Suppressor macrophage (primary cell): Measurements from ENCODE around the gene CACNA1H.
A peak's percentile ranks its signal among the peaks of the same experiment; 100 is the strongest.
"Not testable (repeated sequence)": the region's sequence is repeated elsewhere in the genome, so short reads cannot be mapped to it uniquely, and the experiment has no call there.

Experiments used
- DNase-seq, 4 experiments: peaks; one replicate each; pipeline ENCODE4 v3.0.0-alpha.2; 2020 to 2022

The CACNA1H gene

DNA sequence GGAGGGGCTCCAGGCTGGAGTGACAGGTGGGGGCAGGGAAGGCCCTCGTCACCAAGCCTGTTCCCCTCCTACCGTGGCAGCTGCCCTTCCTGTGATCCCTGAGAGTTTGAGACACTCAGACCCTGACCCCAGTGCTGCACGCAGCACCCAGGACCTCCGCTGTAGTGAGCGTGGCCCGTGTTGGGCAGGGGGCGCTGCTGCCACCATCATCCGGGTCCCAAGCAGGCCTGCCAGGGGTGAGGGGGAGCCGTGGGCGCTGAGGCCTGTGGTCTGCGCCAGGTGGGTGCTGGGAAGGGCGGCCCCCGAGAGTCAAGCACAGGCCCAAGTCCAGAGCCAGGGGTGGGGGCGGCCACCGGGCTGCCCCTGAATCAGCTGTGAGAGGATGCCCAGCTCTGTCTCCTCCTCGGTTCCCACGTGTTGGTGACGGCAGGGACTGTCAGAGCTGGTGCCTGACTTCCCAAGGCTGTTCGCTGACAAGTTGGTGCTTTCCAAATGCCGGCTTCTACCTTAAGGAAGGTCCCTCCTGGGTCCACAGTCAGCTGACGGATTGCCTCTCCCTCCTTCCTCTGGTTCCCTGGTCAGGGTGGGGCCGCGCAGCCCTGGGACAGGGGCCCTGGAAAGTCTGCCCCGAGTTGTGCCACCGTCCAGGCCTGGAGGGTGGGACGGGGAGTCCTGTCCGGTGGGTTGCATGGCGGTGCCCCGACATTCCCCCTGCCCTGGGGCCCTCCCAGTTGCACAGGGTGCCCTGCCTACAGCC, 41.1 kb downstream of the CACNA1H start:
- no peak for DNase-seq

DNA sequence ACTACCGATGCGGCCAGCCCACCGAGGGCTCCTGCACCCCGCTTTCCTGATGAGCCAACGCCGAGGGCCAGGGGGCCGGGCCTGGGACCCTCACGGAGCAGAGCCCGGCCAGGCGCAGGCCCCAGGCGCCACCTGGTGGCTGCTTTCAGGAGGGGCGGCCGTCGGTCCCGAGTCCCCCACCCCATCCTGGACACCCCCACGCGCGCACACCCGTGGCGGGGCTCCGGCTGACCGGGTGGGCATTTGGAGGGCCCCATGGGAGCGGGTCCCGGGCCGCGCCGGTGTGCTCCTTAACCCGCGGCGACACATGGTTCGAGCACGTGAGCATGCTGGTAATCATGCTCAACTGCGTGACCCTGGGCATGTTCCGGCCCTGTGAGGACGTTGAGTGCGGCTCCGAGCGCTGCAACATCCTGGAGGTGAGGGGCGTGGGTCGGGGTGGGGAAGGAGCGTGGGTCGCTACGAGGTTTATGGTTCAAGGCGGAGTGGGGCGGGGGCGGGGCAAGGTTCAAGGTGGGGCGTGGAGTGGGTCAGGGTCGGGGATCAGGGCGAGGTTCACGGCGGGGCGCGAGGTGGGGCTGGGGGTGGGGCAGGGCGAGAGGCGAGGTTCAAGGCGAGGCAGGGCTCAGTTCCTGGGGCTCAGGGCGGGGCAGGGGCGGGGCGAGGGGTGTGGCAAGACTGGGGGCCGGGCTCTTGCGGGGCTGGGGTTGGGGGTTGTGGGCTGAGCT, 41.9 kb downstream of the CACNA1H start:
- peak in 2 of 4 experiments; percentile 7 to 33 for DNase-seq

DNA sequence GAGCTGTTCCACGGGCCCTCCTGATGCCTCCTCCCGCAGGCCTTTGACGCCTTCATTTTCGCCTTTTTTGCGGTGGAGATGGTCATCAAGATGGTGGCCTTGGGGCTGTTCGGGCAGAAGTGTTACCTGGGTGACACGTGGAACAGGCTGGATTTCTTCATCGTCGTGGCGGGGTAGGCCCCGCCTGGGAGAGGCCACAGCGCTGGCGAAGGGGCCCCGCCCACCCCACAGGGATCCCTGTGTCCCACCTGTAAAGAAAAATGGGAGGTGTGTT, 42.4 kb downstream of the CACNA1H start:
- DNase-seq, result no peak

GRCh38 chr16:1196494-1196893, 43.6 kb downstream of the CACNA1H start:
- no peak for DNase-seq

DNA sequence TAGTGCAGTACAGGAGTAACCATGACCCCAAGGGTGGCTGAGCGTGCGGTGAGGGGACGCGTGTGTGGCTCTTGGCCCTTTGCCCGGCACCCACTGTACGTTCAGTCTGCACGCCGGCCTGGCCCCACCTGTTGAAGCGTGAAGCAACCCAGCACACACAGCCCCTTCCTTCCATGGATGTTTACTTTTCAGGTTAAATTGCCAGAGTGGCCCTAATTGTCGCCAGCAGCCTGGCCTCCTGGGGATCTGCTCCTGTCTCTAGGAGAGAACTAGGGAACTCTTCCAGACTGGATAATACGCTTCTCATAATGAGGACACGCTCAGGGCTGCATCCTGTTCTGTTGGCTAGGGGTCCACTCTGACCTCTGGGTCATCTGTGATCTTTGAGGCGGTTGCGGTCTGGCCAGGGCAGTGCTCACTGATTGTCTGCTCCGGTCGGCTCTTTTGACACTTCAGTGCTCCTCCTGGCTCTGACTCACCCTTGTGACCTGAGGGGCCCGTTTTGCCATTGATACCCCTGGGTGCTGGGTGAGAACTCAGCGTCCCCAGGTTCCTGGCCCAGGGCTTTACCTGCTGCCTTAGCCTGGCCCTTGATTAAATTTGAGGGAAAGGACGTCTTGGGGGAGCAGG, 44.4 kb downstream of the CACNA1H start:
- no peak for DNase-seq

- DNase-seq, result no peak
These were observed 45.3 kb downstream of the CACNA1H start for GRCh38 chr16:1198194-1198593.

DNA sequence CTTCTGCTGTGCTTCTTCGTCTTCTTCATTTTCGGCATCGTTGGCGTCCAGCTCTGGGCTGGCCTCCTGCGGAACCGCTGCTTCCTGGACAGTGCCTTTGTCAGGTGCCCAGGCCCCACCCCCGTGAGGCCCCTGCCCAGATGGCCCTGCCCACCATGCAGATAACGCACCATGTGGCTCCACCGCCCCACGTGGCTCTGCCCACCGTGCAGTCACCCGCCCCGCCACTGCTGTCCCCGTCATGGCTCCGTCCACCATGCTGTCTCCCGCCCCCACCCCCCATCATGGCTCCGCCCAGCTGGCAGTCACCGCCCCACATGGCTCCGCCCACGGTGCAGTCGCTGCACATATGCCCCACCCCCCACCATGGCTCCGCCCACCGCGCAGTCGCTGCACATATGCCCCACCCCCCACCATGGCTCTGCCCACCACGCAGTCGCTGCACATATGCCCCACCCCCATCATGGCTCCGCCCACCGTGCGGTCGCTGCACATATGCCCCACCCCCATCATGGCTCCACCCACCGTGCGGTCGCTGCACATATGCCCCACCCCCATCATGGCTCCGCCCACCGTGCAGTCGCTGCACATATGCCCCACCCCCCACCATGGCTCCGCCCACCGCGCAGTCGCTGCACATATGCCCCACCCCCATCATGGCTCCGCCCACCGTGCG, 45.9 kb downstream of the CACNA1H start:
- not testable (repeated sequence) for DNase-seq

GRCh38 chr16:1199347-1200013, 46.6 kb downstream of the CACNA1H start:
- no peak for DNase-seq

GRCh38 chr16:1200014-1200627, 47.2 kb downstream of the CACNA1H start:
- no peak for DNase-seq

DNA sequence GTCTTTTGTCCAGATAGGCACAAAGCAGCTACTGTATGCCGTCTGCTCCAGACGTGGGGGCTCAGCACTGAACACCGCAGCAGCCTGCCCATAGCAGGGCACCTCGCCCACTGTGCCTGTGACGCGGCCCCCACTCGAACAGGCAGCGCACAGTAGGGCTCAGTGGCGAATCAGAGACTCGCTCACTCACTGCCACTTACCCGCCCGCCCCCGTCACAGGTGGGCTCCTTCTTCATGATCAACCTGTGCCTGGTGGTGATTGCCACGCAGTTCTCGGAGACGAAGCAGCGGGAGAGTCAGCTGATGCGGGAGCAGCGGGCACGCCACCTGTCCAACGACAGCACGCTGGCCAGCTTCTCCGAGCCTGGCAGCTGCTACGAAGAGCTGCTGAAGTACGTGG, 48.5 kb downstream of the CACNA1H start:
- DNase-seq, result no peak

GRCh38 chr16:1202274-1202673, 49.4 kb downstream of the CACNA1H start:
- no peak for DNase-seq

- DNase-seq, result no peak
These were observed 52.0 kb downstream of the CACNA1H start for GRCh38 chr16:1204933-1205332.

- DNase-seq, result no peak
These were observed 53.4 kb downstream of the CACNA1H start for GRCh38 chr16:1206326-1206725.

DNA sequence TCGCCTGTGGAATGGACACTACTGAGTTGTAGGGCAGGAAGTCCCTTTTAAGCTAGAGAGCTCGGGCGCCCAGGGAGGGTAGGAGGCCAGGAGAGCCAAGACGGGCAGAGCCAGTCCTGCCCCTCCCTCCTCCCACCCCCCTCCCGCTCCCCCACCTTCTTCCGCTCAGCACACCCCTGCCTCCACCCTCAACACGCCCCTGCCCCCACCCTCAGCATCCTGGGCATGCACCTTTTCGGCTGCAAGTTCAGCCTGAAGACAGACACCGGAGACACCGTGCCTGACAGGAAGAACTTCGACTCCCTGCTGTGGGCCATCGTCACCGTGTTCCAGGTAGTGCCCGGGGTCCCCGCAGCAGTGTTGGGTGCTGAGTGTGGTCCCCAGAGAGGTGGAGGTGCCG, 53.9 kb downstream of the CACNA1H start:
- DNase-seq, result no peak

- no peak for DNase-seq
These were observed 55.4 kb downstream of the CACNA1H start for GRCh38 chr16:1208239-1208830.

DNA sequence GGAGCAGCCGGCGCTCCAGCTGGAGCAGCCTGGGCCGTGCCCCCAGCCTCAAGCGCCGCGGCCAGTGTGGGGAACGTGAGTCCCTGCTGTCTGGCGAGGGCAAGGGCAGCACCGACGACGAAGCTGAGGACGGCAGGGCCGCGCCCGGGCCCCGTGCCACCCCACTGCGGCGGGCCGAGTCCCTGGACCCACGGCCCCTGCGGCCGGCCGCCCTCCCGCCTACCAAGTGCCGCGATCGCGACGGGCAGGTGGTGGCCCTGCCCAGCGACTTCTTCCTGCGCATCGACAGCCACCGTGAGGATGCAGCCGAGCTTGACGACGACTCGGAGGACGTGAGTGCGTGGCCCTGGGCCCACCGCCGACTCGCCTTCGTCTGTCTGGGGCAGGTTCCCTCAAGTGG, 56.2 kb downstream of the CACNA1H start:
- DNase-seq, result no peak

DNA sequence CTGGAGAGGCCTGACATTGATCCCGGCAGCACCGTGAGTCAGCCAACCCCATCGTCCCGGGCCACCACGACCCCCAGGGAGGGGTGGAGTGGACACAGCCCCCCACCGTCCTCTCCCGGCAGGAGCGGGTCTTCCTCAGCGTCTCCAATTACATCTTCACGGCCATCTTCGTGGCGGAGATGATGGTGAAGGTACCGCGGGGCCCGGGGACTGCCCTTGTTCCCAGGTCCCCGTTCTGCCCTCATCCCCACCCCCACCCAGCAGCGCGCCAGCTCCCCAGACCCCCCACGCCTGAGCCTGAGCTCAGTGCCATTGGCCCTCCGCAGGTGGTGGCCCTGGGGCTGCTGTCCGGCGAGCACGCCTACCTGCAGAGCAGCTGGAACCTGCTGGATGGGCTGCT, 57.6 kb downstream of the CACNA1H start:
- no peak for DNase-seq

DNA sequence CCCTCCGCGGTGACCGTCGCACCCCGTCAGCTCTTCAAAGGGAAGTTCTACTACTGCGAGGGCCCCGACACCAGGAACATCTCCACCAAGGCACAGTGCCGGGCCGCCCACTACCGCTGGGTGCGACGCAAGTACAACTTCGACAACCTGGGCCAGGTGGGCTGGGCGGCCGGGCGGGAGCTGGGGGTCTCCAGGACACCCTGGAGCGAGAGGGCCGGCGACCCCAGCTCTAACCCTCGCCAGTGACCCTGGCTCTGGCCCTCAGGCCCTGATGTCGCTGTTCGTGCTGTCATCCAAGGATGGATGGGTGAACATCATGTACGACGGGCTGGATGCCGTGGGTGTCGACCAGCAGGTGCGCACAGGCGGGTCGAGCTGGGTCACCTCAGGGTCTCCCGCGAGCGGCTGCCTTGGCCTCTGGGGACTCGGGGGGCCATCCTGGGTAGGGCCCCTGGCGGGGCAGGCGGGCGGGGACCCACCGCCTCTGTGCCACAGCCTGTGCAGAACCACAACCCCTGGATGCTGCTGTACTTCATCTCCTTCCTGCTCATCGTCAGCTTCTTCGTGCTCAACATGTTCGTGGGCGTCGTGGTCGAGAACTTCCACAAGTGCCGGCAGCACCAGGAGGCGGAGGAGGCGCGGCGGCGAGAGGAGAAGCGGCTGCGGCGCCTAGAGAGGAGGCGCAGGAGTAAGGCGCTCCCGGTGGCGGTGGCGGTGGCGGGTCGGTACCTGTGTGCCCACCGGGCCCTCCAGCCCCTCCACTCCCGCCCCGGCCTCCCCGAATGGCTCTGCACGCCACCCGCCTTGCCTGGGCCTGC, 58.8 kb downstream of the CACNA1H start:
- DNase-seq, result no peak

DNA sequence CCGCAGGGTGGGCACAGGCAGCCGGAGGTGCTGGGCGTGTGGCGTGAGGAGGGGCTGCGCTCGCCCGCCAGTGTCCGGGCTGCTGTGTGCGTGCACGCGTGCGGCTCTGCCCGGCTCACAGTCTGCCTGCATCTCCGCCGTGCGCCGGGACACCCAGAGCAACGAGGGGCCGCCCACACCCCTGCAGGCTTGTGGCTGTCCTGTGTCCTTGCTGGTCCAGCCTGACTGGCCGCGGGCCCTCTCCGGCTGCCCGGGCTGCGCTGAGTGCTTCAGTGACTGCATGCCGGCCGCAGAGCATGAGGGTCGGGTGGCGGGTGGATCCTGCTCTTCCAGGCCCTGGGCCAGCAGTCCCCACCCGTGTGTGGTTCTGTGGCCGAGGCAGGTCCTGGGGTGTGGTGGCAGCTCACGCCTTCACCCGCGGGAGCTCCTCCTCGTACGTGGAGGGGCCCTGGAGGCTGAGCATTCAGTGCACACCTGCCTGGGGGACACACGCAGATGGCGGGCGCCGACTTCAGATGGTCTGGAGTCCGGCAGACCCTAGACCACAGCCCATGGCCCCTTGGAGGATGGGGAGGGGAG, 59.8 kb downstream of the CACNA1H start:
- no peak for DNase-seq

- DNase-seq, result no peak
These were observed 60.3 kb downstream of the CACNA1H start for GRCh38 chr16:1213231-1213630.
